ENCODE measurements around the gene PCGF3. TPM values are rescaled to one million over a fixed set of nuclear protein-coding genes. Genes with fewer than 3 reads are reported as not detected.

The PCGF3 gene
- total and polyA plus RNA-seq, 9 of the 15 experiments (the other 6 are each of a cell fraction or from before 2014, with no cell fraction given): 2.6 to 46.1 (median 20.3) TPM

DNA sequence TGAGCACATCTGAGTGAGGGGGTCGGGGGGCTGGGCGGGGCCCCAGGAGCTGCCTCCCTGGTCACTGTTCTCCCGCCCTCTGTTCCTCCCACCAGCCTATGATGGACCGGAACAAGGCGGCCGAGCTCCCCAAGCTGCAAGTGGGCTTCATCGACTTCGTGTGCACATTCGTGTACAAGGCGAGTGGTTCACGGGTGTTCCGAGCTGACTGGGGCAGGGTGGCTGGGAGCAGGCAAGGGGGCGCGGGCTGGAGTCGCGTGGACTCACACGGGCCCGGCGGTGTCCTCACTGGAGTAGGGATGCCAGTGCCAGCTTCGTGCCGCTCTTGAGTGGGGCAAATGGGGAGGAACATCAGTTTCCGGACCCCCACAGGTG lies 39.2 kb upstream of the PCGF3 start (continued):
- TF ChIP-seq, protein P1, sequence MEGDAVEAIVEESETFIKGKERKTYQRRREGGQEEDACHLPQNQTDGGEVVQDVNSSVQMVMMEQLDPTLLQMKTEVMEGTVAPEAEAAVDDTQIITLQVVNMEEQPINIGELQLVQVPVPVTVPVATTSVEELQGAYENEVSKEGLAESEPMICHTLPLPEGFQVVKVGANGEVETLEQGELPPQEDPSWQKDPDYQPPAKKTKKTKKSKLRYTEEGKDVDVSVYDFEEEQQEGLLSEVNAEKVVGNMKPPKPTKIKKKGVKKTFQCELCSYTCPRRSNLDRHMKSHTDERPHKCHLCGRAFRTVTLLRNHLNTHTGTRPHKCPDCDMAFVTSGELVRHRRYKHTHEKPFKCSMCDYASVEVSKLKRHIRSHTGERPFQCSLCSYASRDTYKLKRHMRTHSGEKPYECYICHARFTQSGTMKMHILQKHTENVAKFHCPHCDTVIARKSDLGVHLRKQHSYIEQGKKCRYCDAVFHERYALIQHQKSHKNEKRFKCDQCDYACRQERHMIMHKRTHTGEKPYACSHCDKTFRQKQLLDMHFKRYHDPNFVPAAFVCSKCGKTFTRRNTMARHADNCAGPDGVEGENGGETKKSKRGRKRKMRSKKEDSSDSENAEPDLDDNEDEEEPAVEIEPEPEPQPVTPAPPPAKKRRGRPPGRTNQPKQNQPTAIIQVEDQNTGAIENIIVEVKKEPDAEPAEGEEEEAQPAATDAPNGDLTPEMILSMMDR (IDR thresholded peaks at IDR 0.05 in 2 of 3, conservative IDR thresholded peaks at IDR 0.05 in 1 of 3; ENCODE audit: insufficient read depth in 2 of 3, low read depth in 1 of 3, low read length in 3 of 3): no peak
- TF ChIP-seq MYNN (IDR thresholded peaks at IDR 0.05) (no peak), MYNN (CRISPR knock-in tag; IDR thresholded peaks at IDR 0.05) (no peak), PML (IDR thresholded peaks at IDR 0.05; ENCODE audit: low read length) (no peak), ZNF589 (CRISPR knock-in tag; IDR thresholded peaks at IDR 0.05; ENCODE audit: low read depth) (no peak), SMAD3 (CRISPR knock-in tag; conservative IDR thresholded peaks at IDR 0.05) (no peak), SRSF3 (IDR thresholded peaks at IDR 0.05; ENCODE audit: insufficient read depth, low read length) (no peak), PHB (CRISPR knock-in tag; IDR thresholded peaks at IDR 0.05) (no peak)
- TF ChIP-seq, protein P2, sequence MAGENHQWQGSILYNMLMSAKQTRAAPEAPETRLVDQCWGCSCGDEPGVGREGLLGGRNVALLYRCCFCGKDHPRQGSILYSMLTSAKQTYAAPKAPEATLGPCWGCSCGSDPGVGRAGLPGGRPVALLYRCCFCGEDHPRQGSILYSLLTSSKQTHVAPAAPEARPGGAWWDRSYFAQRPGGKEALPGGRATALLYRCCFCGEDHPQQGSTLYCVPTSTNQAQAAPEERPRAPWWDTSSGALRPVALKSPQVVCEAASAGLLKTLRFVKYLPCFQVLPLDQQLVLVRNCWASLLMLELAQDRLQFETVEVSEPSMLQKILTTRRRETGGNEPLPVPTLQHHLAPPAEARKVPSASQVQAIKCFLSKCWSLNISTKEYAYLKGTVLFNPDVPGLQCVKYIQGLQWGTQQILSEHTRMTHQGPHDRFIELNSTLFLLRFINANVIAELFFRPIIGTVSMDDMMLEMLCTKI (IDR thresholded peaks at IDR 0.05; ENCODE audit: partially characterized antibody): no peak
- TF ChIP-seq, protein P3, sequence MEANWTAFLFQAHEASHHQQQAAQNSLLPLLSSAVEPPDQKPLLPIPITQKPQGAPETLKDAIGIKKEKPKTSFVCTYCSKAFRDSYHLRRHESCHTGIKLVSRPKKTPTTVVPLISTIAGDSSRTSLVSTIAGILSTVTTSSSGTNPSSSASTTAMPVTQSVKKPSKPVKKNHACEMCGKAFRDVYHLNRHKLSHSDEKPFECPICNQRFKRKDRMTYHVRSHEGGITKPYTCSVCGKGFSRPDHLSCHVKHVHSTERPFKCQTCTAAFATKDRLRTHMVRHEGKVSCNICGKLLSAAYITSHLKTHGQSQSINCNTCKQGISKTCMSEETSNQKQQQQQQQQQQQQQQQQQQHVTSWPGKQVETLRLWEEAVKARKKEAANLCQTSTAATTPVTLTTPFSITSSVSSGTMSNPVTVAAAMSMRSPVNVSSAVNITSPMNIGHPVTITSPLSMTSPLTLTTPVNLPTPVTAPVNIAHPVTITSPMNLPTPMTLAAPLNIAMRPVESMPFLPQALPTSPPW (CRISPR knock-in tag; IDR thresholded peaks at IDR 0.05): no peak
- TF ChIP-seq, protein P4, sequence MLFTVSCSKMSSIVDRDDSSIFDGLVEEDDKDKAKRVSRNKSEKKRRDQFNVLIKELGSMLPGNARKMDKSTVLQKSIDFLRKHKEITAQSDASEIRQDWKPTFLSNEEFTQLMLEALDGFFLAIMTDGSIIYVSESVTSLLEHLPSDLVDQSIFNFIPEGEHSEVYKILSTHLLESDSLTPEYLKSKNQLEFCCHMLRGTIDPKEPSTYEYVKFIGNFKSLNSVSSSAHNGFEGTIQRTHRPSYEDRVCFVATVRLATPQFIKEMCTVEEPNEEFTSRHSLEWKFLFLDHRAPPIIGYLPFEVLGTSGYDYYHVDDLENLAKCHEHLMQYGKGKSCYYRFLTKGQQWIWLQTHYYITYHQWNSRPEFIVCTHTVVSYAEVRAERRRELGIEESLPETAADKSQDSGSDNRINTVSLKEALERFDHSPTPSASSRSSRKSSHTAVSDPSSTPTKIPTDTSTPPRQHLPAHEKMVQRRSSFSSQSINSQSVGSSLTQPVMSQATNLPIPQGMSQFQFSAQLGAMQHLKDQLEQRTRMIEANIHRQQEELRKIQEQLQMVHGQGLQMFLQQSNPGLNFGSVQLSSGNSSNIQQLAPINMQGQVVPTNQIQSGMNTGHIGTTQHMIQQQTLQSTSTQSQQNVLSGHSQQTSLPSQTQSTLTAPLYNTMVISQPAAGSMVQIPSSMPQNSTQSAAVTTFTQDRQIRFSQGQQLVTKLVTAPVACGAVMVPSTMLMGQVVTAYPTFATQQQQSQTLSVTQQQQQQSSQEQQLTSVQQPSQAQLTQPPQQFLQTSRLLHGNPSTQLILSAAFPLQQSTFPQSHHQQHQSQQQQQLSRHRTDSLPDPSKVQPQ (CRISPR knock-in tag; IDR thresholded peaks at IDR 0.05; ENCODE audit: borderline replicate concordance): no peak

Data from K562 (cell line).